ELR (cell line): ENCODE measurements around the gene MSI2.

Experiments used
- DNase-seq: peaks from one replicate; pipeline ENCODE4 v3.0.0-alpha.2; 2015; ENCODE audit warnings: low read depth

Gene MSI2

DNA sequence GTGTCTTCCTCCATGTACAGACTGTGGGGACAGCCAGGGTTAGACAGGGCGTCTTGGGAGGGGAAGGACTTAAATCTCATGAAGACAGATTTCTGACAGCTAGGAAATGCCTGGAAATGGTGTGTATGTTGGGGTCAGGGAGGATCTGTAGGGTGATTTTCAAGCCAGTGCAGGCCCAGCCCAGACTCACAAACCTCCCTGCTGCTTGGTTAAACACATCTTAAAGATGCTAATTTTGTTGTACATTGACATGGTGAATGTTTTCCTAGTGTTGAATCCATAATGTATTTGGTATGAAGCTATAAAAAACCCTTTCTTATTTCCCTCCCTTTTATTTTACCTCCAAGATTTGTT, 250.4 kb downstream of the MSI2 start:
- DNase-seq, result no peak

DNA sequence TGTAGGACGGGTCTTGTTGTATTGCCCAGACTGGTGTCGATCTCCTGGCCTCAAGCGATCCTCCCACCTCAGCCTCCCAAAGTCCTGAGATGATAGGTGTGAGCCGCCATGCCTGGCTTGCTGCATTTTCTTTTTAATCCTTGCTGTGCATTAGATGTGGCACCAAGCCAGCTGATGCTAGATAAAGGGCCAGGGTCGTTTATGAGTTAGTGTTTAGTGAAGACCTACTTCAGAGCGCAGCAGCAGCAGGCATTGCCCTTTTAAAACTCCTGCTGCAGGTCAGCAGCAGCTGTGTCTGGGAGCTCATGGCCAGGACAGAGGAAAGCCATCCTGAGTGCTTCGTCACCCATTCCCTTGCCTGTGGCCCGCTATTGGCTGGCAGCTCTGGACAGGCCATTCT, 251.5 kb downstream of the MSI2 start:
- no peak for DNase-seq

DNA sequence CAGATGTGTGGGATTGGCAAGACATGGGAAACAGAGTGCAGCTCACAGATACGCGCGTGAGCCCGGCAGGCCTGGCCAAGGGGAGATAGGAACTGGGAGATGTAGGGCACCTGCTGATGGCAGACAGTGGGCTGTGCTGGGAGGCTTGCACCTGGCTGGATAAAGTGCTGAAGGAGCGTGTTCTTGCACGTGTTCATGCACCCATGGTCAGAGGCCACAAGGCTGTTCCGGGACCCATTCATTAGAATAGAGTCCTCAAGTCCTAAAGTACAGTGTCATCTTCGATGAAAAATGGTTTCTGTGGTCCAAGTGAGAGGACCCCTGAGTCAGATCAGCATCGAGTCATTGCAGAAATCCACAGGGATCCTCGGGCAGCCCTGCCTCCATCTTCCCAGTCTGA, 252.3 kb downstream of the MSI2 start:
- no peak for DNase-seq

GRCh38 chr17:57511475-57512123, 255.3 kb downstream of the MSI2 start:
- no peak for DNase-seq

DNA sequence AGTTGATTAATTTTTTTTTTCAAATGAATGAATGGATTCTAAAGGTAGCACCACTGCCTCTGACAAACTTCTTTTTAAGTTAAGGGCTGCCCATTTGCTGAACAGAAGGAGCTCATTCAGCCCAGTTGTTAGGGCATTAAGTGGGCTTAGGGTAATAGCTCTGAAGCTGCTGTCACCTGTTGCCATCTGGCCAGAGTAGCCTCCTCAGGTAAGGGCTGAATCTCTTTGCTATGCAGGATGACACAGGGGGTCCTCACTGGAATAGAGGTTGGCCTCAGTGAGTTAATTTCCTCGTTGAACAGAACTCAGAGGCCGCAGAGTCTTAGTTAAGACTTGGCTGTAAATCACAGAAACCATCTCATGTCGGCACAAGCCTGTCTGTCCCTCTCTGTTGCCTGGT, 255.9 kb downstream of the MSI2 start:
- DNase-seq, result no peak

DNA sequence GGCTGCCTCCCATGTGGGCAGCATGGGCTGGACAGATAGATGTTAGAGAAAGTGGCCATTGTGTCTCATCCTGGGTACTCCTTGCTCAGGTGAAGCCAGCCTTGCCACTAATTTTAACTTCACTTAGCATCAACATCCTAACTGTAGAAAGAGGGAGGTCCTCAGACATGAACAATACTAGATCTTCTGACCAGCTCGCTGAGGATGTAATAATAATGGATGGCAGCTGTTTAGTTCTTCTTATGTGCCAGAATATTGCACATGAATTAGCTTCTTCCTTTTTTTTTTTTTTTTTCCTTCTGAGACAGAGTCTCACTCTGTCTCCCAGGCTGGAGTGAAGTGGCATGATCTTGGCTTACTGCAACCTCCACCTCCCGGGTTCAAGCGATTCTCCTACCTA, 256.4 kb downstream of the MSI2 start:
- DNase-seq, result no peak

GRCh38 chr17:57513569-57513968, 257.2 kb downstream of the MSI2 start:
- DNase-seq, result no peak

- DNase-seq, result peak; percentile 34
Measured at GRCh38 chr17:57514614-57515013, 258.3 kb downstream of the MSI2 start.

DNA sequence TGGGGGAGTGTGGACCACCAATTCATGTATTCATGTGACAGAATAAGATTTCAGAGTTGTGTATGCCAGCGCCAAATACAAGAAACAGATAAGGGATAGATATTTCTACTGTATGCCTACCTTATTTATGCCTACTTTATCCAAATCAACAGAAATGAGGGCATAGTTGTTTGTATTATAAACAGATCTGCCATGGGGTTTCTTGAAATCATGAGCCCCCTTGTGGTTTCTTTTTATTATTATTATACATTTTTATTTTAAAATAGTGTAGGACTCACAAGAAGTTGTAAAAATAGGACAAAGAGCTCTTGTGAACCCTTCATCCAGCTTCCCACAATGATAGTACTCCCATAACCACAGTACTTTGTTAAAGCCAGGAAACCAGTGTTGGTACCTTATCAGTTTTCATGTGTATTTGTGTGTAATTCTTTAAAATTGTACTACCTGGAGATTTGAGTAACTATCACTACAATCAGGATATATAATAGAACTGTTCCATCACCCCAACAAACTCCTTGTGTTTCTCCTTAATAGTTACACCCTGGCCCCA, 259.4 kb downstream of the MSI2 start:
- DNase-seq, result peak; percentile 60

- DNase-seq, result no peak
Measured at GRCh38 chr17:57516290-57517230, 260.2 kb downstream of the MSI2 start.

- DNase-seq, result no peak
Measured at GRCh38 chr17:57517273-57517631, 260.9 kb downstream of the MSI2 start.

GRCh38 chr17:57517632-57518456, 261.5 kb downstream of the MSI2 start:
- no peak for DNase-seq

DNA sequence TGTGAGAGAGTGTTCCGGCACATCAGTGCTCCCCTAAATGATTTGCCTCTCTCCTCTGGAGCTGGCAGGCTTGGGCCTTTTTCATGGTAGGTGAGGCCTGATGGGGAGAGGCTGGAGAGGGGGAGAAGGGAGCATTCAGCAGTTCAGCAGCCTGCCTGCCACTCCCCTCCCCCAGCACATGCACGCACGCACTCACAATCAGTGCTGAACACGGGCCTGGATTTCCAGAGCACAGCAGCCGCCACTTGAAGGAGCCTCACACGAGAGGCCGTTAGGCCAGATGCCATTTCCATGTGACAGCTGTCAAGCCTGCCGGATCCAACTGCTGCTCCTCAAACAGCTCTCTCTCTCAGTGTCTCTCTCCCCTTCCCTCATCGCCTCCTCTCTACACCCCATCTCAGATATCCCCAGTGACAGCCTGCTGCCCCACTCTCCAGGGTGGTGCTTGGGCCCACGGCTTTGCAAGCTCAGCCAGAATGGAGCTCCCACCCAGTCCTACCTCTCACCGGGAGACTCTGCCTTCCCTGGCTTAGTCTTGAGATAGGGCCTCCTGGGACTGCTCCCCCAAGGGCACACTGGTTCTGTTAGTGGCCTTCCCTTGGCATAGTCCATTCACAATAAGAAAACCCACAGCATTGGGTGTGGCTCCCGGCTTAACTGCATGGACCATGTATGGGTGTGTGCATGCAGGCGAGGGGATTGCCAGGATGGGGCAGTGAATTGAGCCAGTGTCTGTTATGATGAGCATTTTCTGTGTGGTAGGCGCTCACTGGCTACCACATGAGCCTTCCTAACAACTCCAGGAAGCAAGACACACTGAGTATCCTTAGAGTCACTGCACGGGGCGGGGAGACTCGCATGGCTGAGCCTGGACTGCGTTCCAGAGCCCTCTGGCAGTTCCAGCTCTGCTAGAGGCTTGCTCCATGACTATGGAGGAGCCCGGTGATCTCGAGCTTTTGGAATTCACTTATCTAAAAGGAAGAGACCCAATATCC, 262.6 kb downstream of the MSI2 start:
- DNase-seq, result peak; percentile 68

GRCh38 chr17:57519800-57520199, 263.5 kb downstream of the MSI2 start:
- no peak for DNase-seq

GRCh38 chr17:57521606-57522005, 265.3 kb downstream of the MSI2 start:
- DNase-seq, result no peak

- no peak for DNase-seq
Measured at GRCh38 chr17:57522042-57523005, 266.0 kb downstream of the MSI2 start.

GRCh38 chr17:57523926-57524632, 267.8 kb downstream of the MSI2 start:
- peak; percentile 46 for DNase-seq

DNA sequence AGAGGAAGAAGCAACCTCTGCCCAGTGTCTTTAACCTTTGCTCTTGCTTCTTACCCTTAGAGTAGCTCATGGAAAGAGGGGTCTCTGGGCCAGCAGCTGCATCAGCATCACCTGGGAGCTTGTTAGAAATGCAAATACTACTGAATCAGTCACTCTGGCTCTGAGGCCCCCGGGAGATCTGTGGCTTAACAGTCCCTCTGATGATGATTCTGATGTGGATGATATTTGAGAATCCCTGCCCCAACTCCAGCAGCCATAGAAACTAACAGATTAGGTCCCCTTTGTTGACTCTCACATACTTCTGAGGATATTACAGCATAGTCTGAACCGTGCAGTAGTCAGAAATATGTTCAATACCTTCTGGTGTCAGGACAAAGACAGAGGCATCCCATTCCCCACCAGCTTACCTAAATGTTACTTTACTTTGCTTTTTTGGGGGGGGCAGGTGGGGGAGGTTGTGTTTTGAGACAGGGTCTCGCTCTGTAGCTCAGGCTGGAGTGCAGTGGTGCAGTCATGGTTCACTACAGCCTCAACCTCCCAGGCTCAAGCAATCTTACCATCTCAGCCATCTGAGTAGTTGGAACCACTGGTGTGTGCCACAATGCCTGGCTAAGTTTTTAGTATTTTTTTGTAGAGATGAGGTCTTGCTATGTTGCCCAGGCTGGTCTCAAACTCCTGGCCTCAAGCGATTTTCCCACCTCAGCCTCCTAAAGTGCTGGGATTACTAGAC, 268.7 kb downstream of the MSI2 start:
- DNase-seq, result no peak
